Measurements from ENCODE around the gene ETFA.

DNA sequence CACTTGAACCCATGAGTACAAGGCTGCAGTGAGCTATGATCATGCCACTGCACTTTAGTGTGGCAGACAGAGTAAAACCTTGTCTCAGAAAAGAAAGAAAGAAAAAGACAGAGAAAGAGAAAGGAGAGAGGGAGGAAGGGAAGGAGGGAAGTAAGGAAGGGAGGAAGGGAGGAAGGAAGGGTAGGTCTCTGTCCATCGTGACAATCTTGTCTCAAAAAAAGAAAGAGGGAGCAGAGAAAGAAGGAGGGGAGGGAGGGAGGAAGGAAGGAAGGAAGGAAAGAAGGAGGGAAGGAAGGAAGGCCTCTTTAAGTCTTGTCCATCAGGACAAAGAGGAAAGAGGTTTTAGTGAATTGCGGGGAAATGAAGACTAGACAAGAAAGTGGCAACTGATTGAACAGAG lies 122.2 kb downstream of the ETFA start:
- TF ChIP-seq, protein P1, sequence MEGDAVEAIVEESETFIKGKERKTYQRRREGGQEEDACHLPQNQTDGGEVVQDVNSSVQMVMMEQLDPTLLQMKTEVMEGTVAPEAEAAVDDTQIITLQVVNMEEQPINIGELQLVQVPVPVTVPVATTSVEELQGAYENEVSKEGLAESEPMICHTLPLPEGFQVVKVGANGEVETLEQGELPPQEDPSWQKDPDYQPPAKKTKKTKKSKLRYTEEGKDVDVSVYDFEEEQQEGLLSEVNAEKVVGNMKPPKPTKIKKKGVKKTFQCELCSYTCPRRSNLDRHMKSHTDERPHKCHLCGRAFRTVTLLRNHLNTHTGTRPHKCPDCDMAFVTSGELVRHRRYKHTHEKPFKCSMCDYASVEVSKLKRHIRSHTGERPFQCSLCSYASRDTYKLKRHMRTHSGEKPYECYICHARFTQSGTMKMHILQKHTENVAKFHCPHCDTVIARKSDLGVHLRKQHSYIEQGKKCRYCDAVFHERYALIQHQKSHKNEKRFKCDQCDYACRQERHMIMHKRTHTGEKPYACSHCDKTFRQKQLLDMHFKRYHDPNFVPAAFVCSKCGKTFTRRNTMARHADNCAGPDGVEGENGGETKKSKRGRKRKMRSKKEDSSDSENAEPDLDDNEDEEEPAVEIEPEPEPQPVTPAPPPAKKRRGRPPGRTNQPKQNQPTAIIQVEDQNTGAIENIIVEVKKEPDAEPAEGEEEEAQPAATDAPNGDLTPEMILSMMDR (conservative IDR thresholded peaks at IDR 0.05; ENCODE audit: low read length) = no peak
- no peak for TF ChIP-seq EZH2phosphoT487 (IDR thresholded peaks at IDR 0.05; ENCODE audit: borderline replicate concordance, low read depth, low read length)

Measured in OCI-LY7 (cell line).